GM04503 (cell line): ENCODE results near the gene FAM187B.

ENCODE experiments used
- DNase-seq: peaks from one replicate; pipeline ENCODE4 v3.0.0-alpha.2; 2012; ENCODE audit warnings: low read depth

Gene FAM187B

GRCh38 chr19:35178701-35179100, 49.8 kb downstream of the FAM187B start:
- no peak for DNase-seq

- no peak for DNase-seq
These were observed 50.9 kb downstream of the FAM187B start for GRCh38 chr19:35177377-35178274.

- no peak for DNase-seq
These were observed 52.4 kb downstream of the FAM187B start for GRCh38 chr19:35176181-35176570.
